ENCODE results near the gene MBD5.

MBD5 gene

GRCh38 chr2:148221926-148222325 is 201.0 kb downstream of the MBD5 start:
- DNase-seq (ENCODE audit: low read depth), result no peak
- TF ChIP-seq, protein P1, sequence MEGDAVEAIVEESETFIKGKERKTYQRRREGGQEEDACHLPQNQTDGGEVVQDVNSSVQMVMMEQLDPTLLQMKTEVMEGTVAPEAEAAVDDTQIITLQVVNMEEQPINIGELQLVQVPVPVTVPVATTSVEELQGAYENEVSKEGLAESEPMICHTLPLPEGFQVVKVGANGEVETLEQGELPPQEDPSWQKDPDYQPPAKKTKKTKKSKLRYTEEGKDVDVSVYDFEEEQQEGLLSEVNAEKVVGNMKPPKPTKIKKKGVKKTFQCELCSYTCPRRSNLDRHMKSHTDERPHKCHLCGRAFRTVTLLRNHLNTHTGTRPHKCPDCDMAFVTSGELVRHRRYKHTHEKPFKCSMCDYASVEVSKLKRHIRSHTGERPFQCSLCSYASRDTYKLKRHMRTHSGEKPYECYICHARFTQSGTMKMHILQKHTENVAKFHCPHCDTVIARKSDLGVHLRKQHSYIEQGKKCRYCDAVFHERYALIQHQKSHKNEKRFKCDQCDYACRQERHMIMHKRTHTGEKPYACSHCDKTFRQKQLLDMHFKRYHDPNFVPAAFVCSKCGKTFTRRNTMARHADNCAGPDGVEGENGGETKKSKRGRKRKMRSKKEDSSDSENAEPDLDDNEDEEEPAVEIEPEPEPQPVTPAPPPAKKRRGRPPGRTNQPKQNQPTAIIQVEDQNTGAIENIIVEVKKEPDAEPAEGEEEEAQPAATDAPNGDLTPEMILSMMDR (IDR thresholded peaks at IDR 0.05; ENCODE audit: insufficient read depth, low read depth, low read length, missing control alignments), result no peak
- H3K4me3 ChIP-seq (ENCODE audit: low read length), result no peak overlapping the region

- no peak overlapping the region for H3K4me3 ChIP-seq (ENCODE audit: low read length)
- no peak for DNase-seq (ENCODE audit: low read depth)
- TF ChIP-seq, protein P1 (IDR thresholded peaks at IDR 0.05; ENCODE audit: insufficient read depth, low read depth, low read length, missing control alignments), result no peak
Observed at GRCh38 chr2:148231858-148232257, 211.0 kb downstream of the MBD5 start.

GRCh38 chr2:148234143-148234542 is 213.3 kb downstream of the MBD5 start:
- DNase-seq (ENCODE audit: low read depth), result no peak
- no peak overlapping the region for H3K4me3 ChIP-seq (ENCODE audit: low read length)
- TF ChIP-seq, protein P1 (IDR thresholded peaks at IDR 0.05; ENCODE audit: insufficient read depth, low read depth, low read length, missing control alignments), result no peak

DNA sequence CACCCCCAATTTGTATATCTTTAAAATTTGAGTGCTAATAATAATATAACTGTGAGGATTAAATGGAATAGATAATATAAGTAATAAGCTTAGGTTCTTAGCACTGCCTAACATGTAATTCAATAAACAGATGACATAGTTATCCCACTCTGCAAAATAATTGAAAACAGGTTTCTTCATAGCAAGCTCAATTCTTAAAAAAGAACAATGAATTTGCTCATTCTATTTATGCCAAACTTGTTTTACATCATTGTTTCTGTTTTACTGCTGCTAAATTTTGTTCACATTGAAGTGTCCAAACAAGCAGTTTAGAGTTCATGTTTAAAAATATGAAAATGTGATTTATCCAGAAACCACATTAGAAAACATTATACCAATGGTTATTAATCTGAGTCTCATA is 217.0 kb downstream of the MBD5 start:
- TF ChIP-seq, protein P1 (IDR thresholded peaks at IDR 0.05; ENCODE audit: insufficient read depth, low read depth, low read length, missing control alignments), result no peak
- H3K4me3 ChIP-seq (ENCODE audit: low read length), result no peak overlapping the region
- no peak for DNase-seq (ENCODE audit: low read depth)

DNA sequence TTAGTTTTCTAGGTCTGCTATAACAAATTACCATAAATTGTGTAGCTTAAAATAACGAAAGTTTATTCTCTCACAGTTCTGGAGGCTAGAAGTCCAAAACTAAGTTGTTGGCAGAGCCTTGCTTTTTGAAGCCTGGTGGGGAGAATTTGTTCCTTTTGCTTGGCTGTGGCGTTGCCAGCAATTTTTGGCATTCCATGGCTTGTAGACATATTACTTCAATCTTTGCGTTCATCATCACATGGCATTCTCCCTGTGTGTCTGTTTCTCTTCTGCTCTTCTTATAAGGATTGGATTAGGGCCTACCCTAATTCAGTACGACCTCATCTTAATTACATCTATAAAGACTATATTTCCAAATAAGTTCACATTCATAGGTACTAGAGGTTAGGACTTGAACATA is 217.7 kb downstream of the MBD5 start:
- no peak overlapping the region for H3K4me3 ChIP-seq (ENCODE audit: low read length)
- no peak for DNase-seq (ENCODE audit: low read depth)
- TF ChIP-seq, protein P1 (IDR thresholded peaks at IDR 0.05; ENCODE audit: insufficient read depth, low read depth, low read length, missing control alignments), result no peak

DNA sequence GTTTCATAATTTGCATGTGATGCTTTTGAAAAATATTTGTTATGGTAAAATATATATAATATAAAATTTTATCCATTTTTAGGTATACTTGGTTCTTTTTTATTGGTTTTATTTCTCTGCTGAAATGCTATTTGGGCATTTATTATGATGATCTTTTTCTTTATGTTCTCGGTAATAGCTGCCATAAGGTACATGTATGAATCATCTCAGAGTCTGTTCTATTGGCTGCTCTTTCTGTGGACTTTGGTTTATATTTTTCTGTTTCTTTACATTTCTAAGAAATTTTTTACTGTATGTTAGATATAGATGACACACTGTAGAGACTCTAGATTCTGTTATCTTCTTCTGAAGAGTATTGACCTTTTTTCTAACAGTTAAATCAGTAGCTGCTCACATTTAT is 219.9 kb downstream of the MBD5 start:
- no peak for DNase-seq (ENCODE audit: low read depth)
- no peak overlapping the region for H3K4me3 ChIP-seq (ENCODE audit: low read length)
- TF ChIP-seq, protein P1 (IDR thresholded peaks at IDR 0.05; ENCODE audit: insufficient read depth, low read depth, low read length, missing control alignments), result no peak

GRCh38 chr2:148244593-148245292 is 223.9 kb downstream of the MBD5 start:
- TF ChIP-seq, protein P1 (IDR thresholded peaks at IDR 0.05; ENCODE audit: insufficient read depth, low read depth, low read length, missing control alignments), result no peak
- no peak overlapping the region for H3K4me3 ChIP-seq (ENCODE audit: low read length)
- DNase-seq (ENCODE audit: low read depth), result peak; percentile 53
